HG02973 (cell line): ENCODE measurements around the gene TLE4.
A peak's percentile ranks its signal among the peaks of the same experiment; 100 is the strongest.

Experiments
- ATAC-seq: cut with Tn5 transposase; IDR thresholded peaks from one replicate; pipeline ENCODE4 v1.9.1; 2021; ENCODE audit warnings: moderate library complexity; ENCODE audit not compliant: unreplicated experiment

Gene TLE4

GRCh38 chr9:79684711-79685575 lies 113.2 kb downstream of the TLE4 start:
- ATAC-seq = no peak

DNA sequence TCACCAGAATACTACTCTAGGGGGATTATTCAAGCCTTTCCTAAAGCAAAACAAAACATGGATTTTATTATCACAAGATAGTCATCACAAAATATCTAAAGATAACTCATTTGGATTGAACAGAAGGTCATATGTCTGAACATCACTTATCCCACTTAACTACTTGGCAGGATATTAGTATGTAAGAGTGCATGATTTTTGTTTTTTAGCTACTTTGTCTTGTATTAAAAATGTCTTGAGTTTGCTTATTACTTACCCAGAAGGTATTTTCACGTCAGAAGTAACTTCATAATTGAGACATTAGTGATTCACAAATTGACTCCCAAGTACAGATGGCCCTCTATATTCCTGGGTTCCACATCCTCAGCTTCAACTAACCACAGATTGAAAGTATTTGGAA lies 113.8 kb downstream of the TLE4 start:
- no peak for ATAC-seq

- ATAC-seq = no peak
These were observed 114.8 kb downstream of the TLE4 start for GRCh38 chr9:79686381-79687130.

- no peak for ATAC-seq
These were observed 115.3 kb downstream of the TLE4 start for GRCh38 chr9:79687131-79687447.

DNA sequence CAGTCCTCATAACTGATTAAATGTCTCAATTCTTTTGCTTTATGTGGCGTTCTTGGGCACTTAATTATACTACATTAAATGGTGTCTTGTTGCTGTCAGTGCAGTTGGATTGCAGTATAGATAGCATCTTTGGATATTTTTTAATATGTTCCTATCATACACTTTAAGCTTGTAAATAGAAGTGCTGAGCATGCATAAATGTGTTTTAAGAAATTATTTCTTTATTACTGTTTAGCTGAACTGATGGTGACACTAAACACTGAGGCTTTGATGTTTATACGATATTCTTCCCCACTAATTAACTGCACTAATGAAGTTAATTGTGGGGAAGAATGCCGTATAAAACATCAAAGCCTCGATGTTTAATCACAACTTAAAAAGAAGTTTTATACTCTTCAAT lies 116.6 kb downstream of the TLE4 start:
- ATAC-seq = no peak

GRCh38 chr9:79689576-79689975 lies 117.8 kb downstream of the TLE4 start:
- ATAC-seq = no peak

- ATAC-seq = no peak
These were observed 119.7 kb downstream of the TLE4 start for GRCh38 chr9:79691496-79691895.

DNA sequence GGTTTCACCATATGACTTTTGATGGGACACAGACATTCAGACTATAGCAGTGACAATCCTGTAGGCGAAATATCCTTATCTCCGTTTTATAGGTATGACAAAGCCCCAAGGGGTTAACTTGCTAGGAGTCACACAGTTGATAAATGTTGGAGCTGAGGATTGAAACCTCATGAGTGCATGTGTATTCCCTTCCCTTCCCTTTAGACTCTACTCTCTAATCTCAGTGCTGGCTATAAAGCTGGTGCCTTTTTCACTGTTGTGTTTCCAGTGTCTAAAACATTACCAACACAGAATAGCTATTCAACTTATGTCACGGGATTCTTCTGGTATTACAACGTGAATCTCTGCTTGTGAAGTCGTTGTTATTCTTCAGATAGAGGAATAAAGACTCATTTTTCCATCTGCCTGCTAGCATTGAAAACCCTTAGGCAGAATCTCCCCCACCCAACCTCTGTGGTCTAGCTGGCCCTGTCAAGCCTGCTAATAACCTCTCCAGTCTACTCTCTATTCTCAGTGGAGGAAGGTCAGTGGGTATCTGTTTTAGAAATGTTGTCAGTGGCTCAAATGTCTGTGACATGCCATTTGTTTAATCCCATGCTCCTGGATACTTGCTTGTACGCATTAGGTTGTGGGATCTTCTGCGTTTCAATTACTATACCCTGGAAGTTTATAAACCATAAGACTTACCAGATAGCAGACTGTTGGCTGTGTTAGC lies 121.2 kb downstream of the TLE4 start:
- no peak for ATAC-seq

DNA sequence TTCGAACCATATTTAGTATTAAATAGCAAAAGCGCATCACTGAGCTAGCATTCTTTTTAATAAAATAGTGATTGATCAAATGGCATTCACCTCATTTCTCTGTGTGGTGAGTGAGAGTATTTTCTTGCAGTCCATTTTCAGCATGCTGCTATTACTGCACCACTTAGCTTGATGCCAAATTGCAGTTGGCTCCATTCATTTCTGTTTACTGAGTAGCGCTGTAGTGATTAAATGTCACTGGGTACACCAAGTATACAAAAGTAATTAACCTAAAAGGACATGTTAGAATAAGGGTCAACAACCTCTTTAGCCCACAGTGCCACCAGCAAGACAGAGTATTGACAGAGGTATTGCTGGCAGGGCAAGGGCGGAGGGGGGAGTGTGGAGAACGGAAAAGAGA lies 122.0 kb downstream of the TLE4 start:
- no peak for ATAC-seq

DNA sequence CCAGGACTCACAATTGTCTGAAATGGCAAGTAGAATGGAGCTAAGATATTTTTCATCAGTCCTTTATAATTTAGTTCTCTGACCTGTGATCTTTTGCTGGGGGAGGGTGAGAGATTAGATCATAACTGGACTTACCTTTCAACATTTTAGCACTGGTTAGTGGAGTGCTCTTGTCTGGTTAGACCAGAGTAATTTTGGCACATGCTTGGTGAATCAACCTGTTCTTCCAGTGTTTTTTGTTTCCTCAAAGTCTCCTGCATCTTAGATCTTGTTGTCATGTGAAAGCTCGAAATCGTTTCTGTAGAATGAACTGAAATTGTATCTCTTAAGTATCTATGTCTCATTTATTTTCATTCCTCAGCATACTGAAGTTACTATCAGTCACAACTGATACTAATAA lies 122.4 kb downstream of the TLE4 start:
- ATAC-seq = no peak

DNA sequence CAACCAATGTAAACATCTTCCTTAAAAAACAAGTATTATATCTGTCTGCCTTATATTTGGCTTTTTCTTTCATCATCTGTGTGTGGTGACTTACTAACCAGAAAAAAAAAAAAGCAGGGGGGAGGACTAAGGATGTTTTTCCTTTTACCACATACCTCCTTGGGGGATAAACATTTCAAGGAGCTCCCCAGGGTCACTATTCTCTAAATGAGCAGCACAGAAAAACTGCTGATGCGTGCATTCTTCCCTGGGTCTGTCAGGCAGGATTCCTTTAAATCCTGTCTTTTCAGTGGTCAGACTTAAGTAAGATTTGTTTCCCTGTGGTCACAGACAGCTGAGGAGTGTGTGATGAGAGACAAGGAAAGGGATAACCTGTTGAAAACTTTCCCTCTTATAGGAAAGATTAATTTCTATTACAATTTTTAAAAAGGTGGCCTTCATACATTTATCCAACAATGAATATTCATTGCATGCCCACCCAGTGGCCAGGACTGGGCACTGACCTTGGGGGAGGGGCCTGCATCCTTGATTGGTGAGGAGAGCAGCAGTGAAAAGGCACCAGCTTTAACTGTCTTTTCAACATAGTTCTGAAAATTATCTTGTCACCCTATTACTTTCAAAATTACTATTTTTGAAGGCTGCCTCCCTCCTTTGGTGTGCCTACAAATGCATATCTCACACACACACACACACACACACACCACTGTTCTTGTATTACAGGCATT lies 123.1 kb downstream of the TLE4 start:
- no peak for ATAC-seq

DNA sequence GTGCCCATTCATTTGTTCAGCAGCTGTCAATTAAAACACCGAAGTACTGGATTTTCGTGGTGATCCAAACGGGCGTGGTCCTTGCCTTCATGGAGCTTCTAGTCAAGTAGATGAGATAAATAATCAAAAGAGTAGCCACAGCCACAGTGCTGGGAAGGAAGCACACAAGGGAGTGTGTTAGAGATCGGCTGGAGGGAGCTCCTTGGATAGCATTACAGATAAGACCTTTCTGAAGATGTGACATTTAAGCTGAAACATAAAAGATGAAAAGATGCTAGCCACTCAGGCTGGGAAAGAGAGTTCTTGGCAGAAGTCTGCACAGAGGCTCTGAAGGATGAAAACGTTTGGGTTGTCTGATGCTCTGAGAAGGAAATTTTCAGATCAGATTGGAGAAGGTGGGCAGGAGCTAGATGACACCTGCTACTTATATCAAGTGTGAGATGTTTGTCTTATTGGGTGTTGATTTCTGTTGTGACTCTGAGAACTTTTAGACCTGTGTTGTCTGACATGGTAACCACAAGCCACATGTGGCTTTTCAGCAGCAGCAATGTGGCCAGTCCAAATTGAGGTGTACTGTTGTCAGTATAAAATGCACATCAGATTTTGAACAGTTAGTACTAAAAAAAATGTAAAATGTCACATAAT lies 123.9 kb downstream of the TLE4 start:
- ATAC-seq = peak; percentile 50

GRCh38 chr9:79698967-79699366 lies 127.2 kb downstream of the TLE4 start:
- ATAC-seq = no peak

GRCh38 chr9:79699479-79699878 lies 127.7 kb downstream of the TLE4 start:
- no peak for ATAC-seq

DNA sequence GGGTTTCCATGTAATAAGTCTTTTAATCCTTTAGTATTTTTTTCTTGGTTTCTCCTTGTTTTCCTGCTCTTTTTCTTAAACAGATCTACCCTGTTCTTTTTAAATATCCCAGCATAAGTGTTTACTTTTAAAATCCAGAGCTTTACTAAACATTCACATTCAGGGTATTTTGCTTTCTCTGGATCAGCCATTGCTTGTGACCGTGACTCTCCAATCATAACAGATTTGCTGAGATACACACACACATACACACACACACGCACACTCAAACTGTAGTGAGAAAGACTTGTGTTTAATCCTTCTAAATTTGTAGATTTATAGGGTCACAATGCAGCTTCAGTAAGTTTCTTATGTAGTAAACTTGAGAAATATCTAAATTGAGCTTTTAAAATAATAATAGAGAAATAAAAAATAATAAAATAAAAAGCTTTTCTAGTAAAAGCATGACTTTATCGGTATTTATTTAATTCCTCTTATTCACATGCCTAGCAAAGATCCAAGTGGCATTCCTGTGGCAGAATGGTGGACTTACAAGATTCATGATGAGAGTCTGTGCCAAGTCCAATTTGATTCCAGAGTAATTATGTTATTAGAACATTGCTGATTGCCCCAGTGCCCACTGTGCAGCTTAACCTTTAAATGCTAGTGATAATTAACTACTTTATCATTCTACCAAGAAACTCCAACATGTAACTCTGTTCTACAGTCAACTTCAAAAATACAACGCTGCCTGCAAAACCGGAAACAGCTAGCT lies 129.0 kb downstream of the TLE4 start:
- ATAC-seq = no peak

DNA sequence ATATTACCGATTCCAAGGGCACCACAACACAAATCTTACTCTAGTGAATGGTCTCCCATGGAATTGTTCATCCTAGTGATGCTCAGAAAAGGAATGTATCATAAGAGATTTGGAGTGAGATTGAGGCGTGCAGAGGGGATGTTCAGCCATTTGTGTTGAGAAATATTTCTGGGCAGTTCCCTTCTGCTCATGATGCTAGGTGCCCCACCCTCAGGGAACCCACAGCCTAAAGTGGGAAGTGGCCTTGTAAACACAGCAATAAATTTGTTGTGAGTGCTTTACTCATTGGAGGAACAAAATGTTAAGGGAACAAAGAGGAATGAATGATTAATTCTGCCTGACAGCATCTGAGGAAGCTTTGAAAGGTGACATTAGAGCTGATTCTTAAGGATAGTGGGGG lies 129.9 kb downstream of the TLE4 start:
- ATAC-seq = no peak

DNA sequence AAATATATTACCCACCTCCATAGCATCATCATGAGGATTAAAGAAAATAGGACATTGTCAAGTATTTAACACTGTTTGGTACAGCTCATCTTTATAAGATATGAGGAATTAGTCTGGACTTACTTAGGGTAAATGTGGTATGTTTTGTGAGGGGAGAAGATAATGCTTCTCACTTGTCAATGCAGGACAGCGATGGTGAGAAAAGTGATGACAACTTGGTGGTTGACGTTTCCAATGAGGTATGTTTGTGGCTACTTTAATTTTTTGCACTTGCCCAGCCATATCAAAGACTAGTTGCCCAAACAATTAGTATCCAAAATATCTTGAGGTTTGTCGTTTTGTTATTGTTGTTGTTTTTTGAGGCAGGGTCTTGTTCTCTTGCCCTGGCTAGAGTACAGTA lies 133.9 kb downstream of the TLE4 start:
- no peak for ATAC-seq

- ATAC-seq = no peak
These were observed 134.7 kb downstream of the TLE4 start for GRCh38 chr9:79706512-79706911.

DNA sequence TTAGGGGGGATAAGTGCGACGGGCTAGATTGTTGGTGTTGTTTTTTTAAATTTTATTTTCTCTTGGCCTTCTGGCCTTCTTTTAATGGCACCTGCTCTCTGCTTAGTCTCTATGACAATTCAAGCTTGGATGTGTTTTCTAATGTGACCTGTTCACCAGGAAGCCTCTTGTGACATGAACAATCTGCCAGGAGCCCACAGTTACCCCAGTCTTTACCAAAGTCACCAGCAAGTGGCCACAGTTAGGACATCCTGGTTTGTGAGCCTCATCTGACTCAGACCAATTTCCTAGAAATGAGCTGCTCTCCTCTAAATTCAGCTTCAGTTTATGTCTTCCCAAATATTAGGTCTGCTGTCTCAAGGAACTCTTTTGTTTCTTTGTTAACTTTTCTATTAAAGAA lies 135.8 kb downstream of the TLE4 start:
- ATAC-seq = no peak

- no peak for ATAC-seq
These were observed 136.8 kb downstream of the TLE4 start for GRCh38 chr9:79708541-79708940.
